GM12873 (cell line): ENCODE data around the gene SOX4.

ENCODE experiments used
- TF ChIP-seq, protein P1 (sequence below): IDR thresholded peaks from 2 replicates; pipeline ENCODE4 v1.5.1; 2012; ENCODE audit warnings: low read depth, mild to moderate bottlenecking, moderate library complexity, low read length, control low read depth; ENCODE audit not compliant: insufficient read depth; ENCODE audit errors: missing control alignments

The SOX4 gene

DNA sequence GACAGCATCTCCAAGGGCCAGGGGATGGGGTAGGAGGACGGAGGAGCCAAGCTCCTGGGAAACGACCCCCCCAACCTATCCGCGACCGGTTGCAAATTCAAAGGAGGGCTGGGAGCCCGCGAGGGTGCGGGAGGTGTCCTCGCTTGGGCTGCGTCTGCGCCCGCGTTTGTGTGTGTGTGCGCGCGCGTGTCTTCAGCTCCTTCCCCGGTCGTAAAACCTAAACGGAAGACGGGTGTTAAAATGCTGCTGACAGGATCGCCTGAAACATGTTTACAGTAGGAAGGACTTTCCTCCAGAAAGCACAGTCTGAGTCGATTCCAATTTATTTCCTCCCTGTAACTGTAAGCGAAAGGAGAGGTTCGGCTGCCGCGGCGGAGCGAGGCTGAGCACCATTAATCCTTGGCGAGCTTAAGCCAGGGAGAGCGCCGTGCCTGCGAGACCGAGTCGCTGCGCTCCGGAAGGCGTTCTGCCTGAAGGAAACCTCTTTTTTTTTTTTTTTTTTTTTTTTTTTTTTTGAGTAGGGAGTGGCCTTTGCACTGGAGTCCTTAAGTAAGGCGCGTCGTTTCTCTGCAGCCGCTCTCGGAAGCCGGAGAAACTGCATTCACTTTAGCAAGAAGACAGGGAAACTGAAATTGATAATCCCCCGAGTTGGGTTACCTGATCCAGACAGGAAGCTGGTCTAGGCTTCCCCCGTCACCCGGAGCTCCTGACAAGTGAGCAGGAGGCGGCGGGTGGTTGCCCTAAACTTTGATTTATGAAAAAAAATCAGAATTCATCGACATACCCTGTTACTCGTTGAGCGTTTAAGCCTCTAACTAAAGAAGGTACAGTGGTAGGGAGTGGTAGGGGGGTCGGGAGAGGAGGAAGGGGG is 4.8 kb upstream of the SOX4 start:
- TF ChIP-seq, protein P1, sequence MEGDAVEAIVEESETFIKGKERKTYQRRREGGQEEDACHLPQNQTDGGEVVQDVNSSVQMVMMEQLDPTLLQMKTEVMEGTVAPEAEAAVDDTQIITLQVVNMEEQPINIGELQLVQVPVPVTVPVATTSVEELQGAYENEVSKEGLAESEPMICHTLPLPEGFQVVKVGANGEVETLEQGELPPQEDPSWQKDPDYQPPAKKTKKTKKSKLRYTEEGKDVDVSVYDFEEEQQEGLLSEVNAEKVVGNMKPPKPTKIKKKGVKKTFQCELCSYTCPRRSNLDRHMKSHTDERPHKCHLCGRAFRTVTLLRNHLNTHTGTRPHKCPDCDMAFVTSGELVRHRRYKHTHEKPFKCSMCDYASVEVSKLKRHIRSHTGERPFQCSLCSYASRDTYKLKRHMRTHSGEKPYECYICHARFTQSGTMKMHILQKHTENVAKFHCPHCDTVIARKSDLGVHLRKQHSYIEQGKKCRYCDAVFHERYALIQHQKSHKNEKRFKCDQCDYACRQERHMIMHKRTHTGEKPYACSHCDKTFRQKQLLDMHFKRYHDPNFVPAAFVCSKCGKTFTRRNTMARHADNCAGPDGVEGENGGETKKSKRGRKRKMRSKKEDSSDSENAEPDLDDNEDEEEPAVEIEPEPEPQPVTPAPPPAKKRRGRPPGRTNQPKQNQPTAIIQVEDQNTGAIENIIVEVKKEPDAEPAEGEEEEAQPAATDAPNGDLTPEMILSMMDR = no peak

DNA sequence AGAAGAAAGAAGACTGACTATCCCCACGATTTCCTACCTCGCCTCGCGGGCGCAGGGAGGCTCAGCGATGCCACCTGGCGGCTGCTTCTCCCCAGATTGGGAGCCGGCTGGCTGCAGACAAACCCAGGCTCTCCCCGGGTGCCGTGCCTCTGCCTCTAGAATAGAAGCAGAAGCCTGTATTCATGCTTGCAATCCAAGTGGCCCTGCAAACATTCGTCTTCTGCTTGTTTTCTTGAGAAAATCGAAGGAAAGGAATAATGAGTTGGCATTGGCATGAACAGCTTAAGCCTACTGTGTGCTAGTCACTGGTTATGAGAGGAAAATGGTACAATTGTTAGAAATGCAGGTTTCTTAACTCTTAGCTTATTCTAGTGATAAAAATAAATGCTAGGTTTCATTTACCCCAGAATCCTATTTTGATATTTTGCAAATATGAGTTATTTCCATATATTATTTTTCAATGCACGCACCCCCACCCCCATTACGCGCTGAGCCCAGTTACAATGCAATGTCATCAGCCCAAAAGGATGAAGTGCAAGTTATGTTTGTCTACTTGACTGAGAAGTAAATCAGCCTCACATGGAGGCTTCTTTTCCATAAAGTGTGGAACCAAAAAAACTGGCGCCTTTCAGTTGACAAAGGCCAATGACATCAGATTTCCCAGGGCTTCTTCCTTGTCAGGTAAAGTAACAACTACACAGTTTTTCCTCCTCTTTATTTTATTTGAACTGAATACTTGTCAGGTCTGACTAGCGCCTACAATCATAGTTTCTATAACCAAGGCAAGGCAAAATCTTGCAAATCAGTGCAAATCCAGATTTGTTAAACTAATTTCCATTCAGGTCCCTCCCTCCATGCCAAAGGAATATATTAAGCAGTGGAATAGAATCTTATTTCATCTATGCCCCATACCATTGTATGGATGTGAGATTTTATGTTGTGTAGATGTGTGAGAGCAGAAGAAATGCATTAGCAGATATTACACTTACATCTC is 3.9 kb upstream of the SOX4 start:
- TF ChIP-seq, protein P1 = peak; percentile 94

DNA sequence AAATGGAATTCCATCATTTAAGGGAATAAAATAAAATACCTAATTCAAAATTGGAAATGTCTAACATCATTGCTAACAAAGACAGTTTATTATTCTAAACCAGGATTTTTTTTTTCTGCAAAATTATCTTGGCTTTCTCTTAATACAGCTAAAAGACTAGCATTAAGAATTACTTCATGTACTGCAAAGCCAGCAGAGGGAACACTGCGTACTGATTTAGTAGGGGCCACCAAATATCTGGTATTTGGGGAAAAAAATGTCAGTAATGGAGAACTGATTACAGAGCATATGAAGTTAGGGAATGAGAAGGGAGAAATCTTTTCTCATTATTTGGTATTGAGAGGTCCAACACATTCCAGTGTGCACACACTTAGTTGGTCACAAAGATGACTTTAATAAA is 3.2 kb upstream of the SOX4 start:
- TF ChIP-seq, protein P1 = no peak

GRCh38 chr6:21591446-21591845 is 2.1 kb upstream of the SOX4 start:
- TF ChIP-seq, protein P1 = no peak

- TF ChIP-seq, protein P1 = no peak
Measured at GRCh38 chr6:21592953-21593352, 598 bp upstream of the SOX4 start.

DNA sequence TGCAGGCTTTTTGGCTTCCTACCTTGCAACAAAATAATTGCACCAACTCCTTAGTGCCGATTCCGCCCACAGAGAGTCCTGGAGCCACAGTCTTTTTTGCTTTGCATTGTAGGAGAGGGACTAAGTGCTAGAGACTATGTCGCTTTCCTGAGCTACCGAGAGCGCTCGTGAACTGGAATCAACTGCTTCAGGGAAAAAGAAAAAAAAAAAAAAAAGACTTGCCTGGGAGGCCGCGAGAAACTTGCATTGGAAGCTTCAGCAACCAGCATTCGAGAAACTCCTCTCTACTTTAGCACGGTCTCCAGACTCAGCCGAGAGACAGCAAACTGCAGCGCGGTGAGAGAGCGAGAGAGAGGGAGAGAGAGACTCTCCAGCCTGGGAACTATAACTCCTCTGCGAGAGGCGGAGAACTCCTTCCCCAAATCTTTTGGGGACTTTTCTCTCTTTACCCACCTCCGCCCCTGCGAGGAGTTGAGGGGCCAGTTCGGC is 420 bp downstream of the SOX4 start:
- TF ChIP-seq, protein P1 = no peak
